Chondrocyte (in vitro differentiated cells): Measurements from ENCODE around the gene GBF1. TPM values are rescaled to one million over a fixed set of nuclear protein-coding genes. Genes with fewer than 3 reads are reported as not detected.

ENCODE experiments used
- DNase-seq: peaks from one replicate; pipeline ENCODE4 v3.0.0; 2021; ENCODE audit warnings: mixed read lengths, low spot score
- H3K27ac Mint-ChIP-seq: one replicate; pipeline ENCODE4 v1.8.0; 2021; ENCODE audit warnings: mild to moderate bottlenecking, moderate library complexity, mixed read lengths; ENCODE audit not compliant: unreplicated experiment
- H3K27me3 Mint-ChIP-seq: 2 replicates; pipeline ENCODE4 v1.8.0; 2021; ENCODE audit warnings: low read depth, mixed read lengths
- H3K36me3 Mint-ChIP-seq: 2 replicates; pipeline ENCODE4 v1.8.0; 2021; ENCODE audit warnings: low read depth, mixed read lengths
- H3K4me1 Mint-ChIP-seq: 2 replicates; pipeline ENCODE4 v1.8.0; 2021; ENCODE audit warnings: low read depth, mild to moderate bottlenecking, mixed read lengths
- H3K4me3 Mint-ChIP-seq: one replicate; pipeline ENCODE4 v1.8.0; 2021; ENCODE audit warnings: mild to moderate bottlenecking, moderate library complexity, mixed read lengths; ENCODE audit not compliant: unreplicated experiment
- H3K9me3 Mint-ChIP-seq: 2 replicates; pipeline ENCODE4 v1.8.0; 2021; ENCODE audit warnings: low read depth, mixed read lengths
- total RNA-seq: library from RNA; stranded (reverse); gene quantifications from 3 replicates; pipeline ENCODE4 v1.2.1, GENCODE V29; 2021
- TF ChIP-seq, protein P1 (sequence below): fragments of 200-600 bp; sonication (generic); IDR thresholded peaks from 2 replicates; pipeline ENCODE4 v1.5.0; 2021; ENCODE audit warnings: antibody characterized with exemption, mild to moderate bottlenecking, moderate library complexity

GBF1 gene
- total RNA-seq, 1 donor from 2014 or later: 59.7 TPM

DNA sequence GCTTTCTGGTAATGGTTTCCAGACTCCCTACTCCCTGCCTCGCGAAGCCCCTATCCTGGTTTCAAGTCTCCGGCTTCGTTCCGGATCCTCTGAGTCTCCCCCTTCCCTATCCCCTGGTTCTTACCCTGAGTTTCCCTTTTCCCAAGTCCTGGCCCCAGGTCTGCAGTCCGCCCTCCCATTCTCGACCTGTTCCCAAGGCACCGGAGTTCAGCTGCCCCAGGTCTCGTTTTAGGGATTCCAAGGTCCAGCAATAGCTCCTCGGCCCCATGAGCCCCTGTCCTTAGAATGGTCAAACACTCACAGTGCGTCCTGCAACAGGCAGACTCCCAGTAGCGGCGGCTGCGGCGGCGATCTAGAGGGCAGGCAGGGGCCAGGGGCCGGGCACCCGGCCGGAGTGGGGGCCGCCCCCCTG is 4.3 kb upstream of the GBF1 start:
- Mint-ChIP-seq H3K27me3 (peaks cover 26% of the 10 kb centered on the region), H3K9me3 (no peaks in the 10 kb centered on the region), H3K4me3 (peak overlapping the region; percentile 80), H3K4me1 (peaks cover 22% of the 10 kb centered on the region), H3K36me3 (no peaks in the 10 kb centered on the region), H3K27ac (no peak overlapping the region)
- TF ChIP-seq, protein P1, sequence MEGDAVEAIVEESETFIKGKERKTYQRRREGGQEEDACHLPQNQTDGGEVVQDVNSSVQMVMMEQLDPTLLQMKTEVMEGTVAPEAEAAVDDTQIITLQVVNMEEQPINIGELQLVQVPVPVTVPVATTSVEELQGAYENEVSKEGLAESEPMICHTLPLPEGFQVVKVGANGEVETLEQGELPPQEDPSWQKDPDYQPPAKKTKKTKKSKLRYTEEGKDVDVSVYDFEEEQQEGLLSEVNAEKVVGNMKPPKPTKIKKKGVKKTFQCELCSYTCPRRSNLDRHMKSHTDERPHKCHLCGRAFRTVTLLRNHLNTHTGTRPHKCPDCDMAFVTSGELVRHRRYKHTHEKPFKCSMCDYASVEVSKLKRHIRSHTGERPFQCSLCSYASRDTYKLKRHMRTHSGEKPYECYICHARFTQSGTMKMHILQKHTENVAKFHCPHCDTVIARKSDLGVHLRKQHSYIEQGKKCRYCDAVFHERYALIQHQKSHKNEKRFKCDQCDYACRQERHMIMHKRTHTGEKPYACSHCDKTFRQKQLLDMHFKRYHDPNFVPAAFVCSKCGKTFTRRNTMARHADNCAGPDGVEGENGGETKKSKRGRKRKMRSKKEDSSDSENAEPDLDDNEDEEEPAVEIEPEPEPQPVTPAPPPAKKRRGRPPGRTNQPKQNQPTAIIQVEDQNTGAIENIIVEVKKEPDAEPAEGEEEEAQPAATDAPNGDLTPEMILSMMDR: no peak
- DNase-seq: no peak

- Mint-ChIP-seq H3K27ac (peak within 1 kb of the TSS; percentile 85), H3K9me3 (no peaks in the 10 kb centered on the region), H3K36me3 (no peaks in the 10 kb centered on the region), H3K27me3 (peaks cover 22% of the 10 kb centered on the region), H3K4me1 (peaks cover 27% of the 10 kb centered on the region), H3K4me3 (peak within 1 kb of the TSS; percentile 80)
- TF ChIP-seq, protein P1: peak; percentile 45
- DNase-seq: peak; percentile 95
Observed at GRCh38 chr10:102241444-102242117, 3.8 kb upstream of the GBF1 start, which contains the start of gene PITX3. Gene PITX3, minus strand, starts transcription at chr10:102241512. Its CDS starts 9,432 bp downstream, at chr10:102232080.

DNA sequence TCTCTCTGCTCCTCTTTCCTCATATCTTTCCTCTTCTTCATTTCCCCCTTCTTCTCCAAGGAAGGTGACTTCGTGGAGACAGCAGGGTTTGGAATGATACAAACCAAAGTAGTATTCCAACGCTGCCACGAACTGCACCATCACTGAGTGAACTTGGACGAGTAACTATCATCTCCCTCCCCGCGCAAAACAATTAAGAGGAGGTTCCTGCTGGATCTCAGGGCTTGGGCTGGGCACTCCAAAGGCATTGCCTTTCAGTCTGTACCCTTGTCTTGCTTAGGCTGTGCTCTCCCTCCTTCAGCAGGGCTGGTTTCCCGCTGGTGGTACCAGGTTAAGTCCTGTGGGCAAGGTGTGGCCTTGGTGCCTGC is 3.2 kb upstream of the GBF1 start:
- Mint-ChIP-seq H3K4me3 (peak overlapping the region; percentile 80), H3K27me3 (peaks cover 17% of the 10 kb centered on the region), H3K36me3 (no peaks in the 10 kb centered on the region), H3K27ac (peak overlapping the region; percentile 85), H3K4me1 (peaks cover 32% of the 10 kb centered on the region), H3K9me3 (no peaks in the 10 kb centered on the region)
- TF ChIP-seq, protein P1: no peak
- no peak for DNase-seq

DNA sequence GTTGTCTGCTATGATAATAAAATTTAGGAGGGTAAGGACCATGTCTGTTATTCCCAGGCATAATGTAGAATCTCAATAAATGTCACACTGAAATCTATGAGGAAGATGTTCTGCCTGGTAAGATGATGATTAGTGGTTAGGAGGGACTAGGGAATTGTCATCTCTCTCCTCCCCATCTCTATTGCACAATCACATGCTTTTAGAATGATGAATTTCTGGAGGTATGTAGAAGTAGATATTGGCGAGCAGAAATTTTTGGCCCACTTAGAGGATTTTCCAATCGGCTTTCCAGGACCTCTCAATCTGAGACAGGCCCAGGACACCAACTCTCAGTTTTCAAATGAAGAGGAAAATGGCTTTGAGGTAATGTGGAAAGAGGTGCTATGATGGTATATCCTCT is 2.0 kb upstream of the GBF1 start:
- Mint-ChIP-seq H3K4me1 (peaks cover 44% of the 10 kb centered on the region), H3K4me3 (no peak overlapping the region), H3K27ac (no peak overlapping the region), H3K36me3 (no peaks in the 10 kb centered on the region), H3K27me3 (peaks cover 11% of the 10 kb centered on the region), H3K9me3 (no peaks in the 10 kb centered on the region)
- TF ChIP-seq, protein P1: no peak
- DNase-seq: no peak

GRCh38 chr10:102245932-102246251 is 560 bp downstream of the GBF1 start:
- peaks cover 49% of the 10 kb centered on the region for H3K4me1 Mint-ChIP-seq
- H3K27ac Mint-ChIP-seq: peak overlapping the region; percentile 98
- H3K36me3 Mint-ChIP-seq: no peaks in the 10 kb centered on the region
- H3K27me3 Mint-ChIP-seq: no peaks in the 10 kb centered on the region
- H3K4me3 Mint-ChIP-seq: peak overlapping the region; percentile 99
- no peaks in the 10 kb centered on the region for H3K9me3 Mint-ChIP-seq
- TF ChIP-seq, protein P1: no peak
- no peak for DNase-seq
